B cell (primary cell): ENCODE data around the gene ACSF2. TPM values are rescaled to one million over a fixed set of nuclear protein-coding genes. Genes with fewer than 3 reads are reported as not detected.

Source experiments
- ATAC-seq: fragments of 200-7000 bp; cut with Tn5 transposase; one replicate; pipeline ENCODE4 v1.10.0; 2021; ENCODE audit warnings: low read depth, mild to moderate bottlenecking, moderate number of reproducible peaks, moderate library complexity
- CTCF ChIA-PET: fragments of 350-600 bp; sonication (Branson Sonifier 250); formaldehyde crosslinking; loops from one replicate; lab custom pipeline; 2021; ENCODE audit warnings: antibody characterized with exemption, inconsistent platforms; lab: Charles Lee
- POLR2A ChIA-PET: fragments of 350-600 bp; sonication (Branson Sonifier 250); formaldehyde crosslinking; loops from one replicate; lab custom pipeline; 2021; ENCODE audit warnings: antibody characterized with exemption; lab: Charles Lee
- DNase-seq: peaks from one replicate; pipeline ENCODE4 v3.0.0; 2013
- H2AFZ ChIP-seq: 2 replicates; pipeline ENCODE4 v1.6.1; 2012; ENCODE audit warnings: mild to moderate bottlenecking, low read depth, low read length; ENCODE audit not compliant: insufficient read depth, poor library complexity, severe bottlenecking
- H3K27ac ChIP-seq, 2 donors: 1 replicate in 1 of 2; 2 replicates in 1 of 2; pipeline ENCODE4 v1.5.1; 2012 to 2013; ENCODE audit warnings: low read length in 2 of 2, mild to moderate bottlenecking in 2 of 2, moderate library complexity in 1 of 2
- H3K27me3 ChIP-seq, 4 experiments: fragments of 200-600 bp in 1 of 4; sonication (generic) in 1 of 4; replicated peaks in 1 of 4; 1 replicate in 2 of 4; 2 replicates in 2 of 4; pipeline versions ENCODE4 v1.6.1 to v1.7.0; 2013 to 2016; ENCODE audit warnings: low read length in 3 of 4, mild to moderate bottlenecking in 2 of 4, mixed read lengths in 1 of 4, moderate library complexity in 1 of 4; ENCODE audit not compliant: insufficient read depth in 4 of 4, control insufficient read depth in 3 of 4; ENCODE audit errors: control extremely low read depth in 1 of 4
- H3K36me3 ChIP-seq, 2 experiments: replicated peaks in 1 of 2; 1 replicate in 1 of 2; 2 replicates in 1 of 2; pipeline versions ENCODE4 v1.6.1 to v1.7.1; 2013; ENCODE audit warnings: low read length in 1 of 2; ENCODE audit not compliant: insufficient read depth in 2 of 2, control insufficient read depth in 1 of 2; ENCODE audit errors: control extremely low read depth in 1 of 2, extremely low read depth in 1 of 2
- H3K4me1 ChIP-seq, 2 donors: fragments of 200-600 bp in 1 of 2; sonication (generic) in 1 of 2; 1 replicate in 1 of 2; 2 replicates in 1 of 2; pipeline versions ENCODE4 v1.5.1 to v1.6.1; 2013 to 2017; ENCODE audit warnings: low read length in 2 of 2; ENCODE audit not compliant: control insufficient read depth in 2 of 2, insufficient read depth in 2 of 2
- H3K4me2 ChIP-seq: replicated peaks from 2 replicates; pipeline ENCODE3; 2012; ENCODE audit warnings: mild to moderate bottlenecking, low read depth, low read length; ENCODE audit not compliant: poor library complexity, severe bottlenecking
- H3K4me3 ChIP-seq, 5 experiments: fragments of 200-600 bp in 1 of 5; sonication (generic) in 1 of 5; 1 replicate in 3 of 5; 2 replicates in 2 of 5; pipeline versions ENCODE4 v1.5.1 to v1.7.0; 2011 to 2016; ENCODE audit warnings: low read length in 4 of 5, mild to moderate bottlenecking in 4 of 5, low read depth in 2 of 5, control low read depth in 1 of 5, moderate library complexity in 1 of 5; ENCODE audit not compliant: insufficient read depth in 1 of 5; ENCODE audit errors: control extremely low read depth in 1 of 5, extremely low read depth in 1 of 5
- H3K79me2 ChIP-seq: fragments of 200-600 bp; sonication (generic); one replicate; pipeline ENCODE4 v1.6.0; 2016; ENCODE audit warnings: low read length; ENCODE audit not compliant: control insufficient read depth, insufficient read depth
- H3K9ac ChIP-seq: fragments of 200-600 bp; sonication (generic); 2 replicates; pipeline ENCODE4 v1.6.1; 2017; ENCODE audit warnings: mild to moderate bottlenecking, low read length, moderate library complexity
- H3K9me3 ChIP-seq, 3 donors: one replicate each; pipeline versions ENCODE4 v1.6.1 to v1.7.1; 2013; ENCODE audit warnings: low read length in 2 of 3; ENCODE audit not compliant: control insufficient read depth in 2 of 3, insufficient read depth in 1 of 3; ENCODE audit errors: control extremely low read depth in 1 of 3
- H4K20me1 ChIP-seq: 2 replicates; pipeline ENCODE4 v1.6.0; 2012; ENCODE audit warnings: mild to moderate bottlenecking, low read length; ENCODE audit not compliant: insufficient read depth, control insufficient read depth, poor library complexity, severe bottlenecking
- H3K27ac Mint-ChIP-seq: one replicate; pipeline ENCODE4 v1.8.0; 2021; ENCODE audit warnings: mixed read lengths
- H3K27me3 Mint-ChIP-seq: one replicate; pipeline ENCODE4 v1.8.0; 2021; ENCODE audit warnings: mixed read lengths
- H3K4me1 Mint-ChIP-seq: one replicate; pipeline ENCODE4 v1.8.0; 2021; ENCODE audit warnings: mixed read lengths
- H3K4me3 Mint-ChIP-seq: one replicate; pipeline ENCODE4 v1.8.0; 2021; ENCODE audit warnings: mixed read lengths
- H3K9me3 Mint-ChIP-seq: one replicate; pipeline ENCODE4 v1.8.0; 2022; ENCODE audit warnings: mixed read lengths; ENCODE audit not compliant: insufficient read depth
- EZH2 ChIP-seq: IDR thresholded peaks from 2 replicates; pipeline ENCODE4 v1.6.1; 2012; ENCODE audit warnings: borderline replicate concordance, low read depth, mild to moderate bottlenecking, moderate library complexity, low read length; ENCODE audit not compliant: insufficient read depth, poor library complexity, severe bottlenecking
- WGBS: methylation state at CpG from one replicate; pipeline ENCODE4 v1.1.5; 2013; ENCODE audit warnings: missing lambda C conversion rate; ENCODE audit not compliant: insufficient coverage; 5-methylcytosine and 5-hydroxymethylcytosine counted together
- intact Hi-C: fragments of 100-400 bp; cut with micrococcal nuclease; formaldehyde crosslinking; loops from one replicate; pipeline ENCODE4 v1.10.0; 2022
- polyA plus RNA-seq: library from polyadenylated mRNA; depleted of rRNA; stranded (reverse); fragments of >200 nt; gene quantifications from 2 replicates; pipeline ENCODE4 v1.2.3, GENCODE V29; 2012
- total RNA-seq, 2 donors: library from RNA; stranded (reverse); fragments of 120-200 nt in 1 of 2; gene quantifications; 1 replicate in 1 of 2; 2 replicates in 1 of 2; pipeline versions ENCODE4 v1.2.3 to v1.2.4, GENCODE V29; 2013 to 2022
- TF ChIP-seq, protein P1 (sequence below): fragments of 200-600 bp; IDR thresholded peaks from one replicate; pipeline ENCODE4 v1.8.0; 2022; ENCODE audit warnings: antibody characterized with exemption, mild to moderate bottlenecking

Gene ACSF2
- total and polyA plus RNA-seq, 2 donors (not counting 1 experiment from before 2014, with no cell fraction given): 59.6 to 66.1 TPM

GRCh38 chr17:50424996-50425681 is 879 bp upstream of the ACSF2 start:
- peaks cover 33 to 47% of the 10 kb centered on the region in 2 donors for H3K4me1 ChIP-seq
- H3K36me3 ChIP-seq: peaks cover 0 to 2% of the 10 kb centered on the region in 2 experiments
- CTCF ChIA-PET: interaction anchor here (1.0 to 3.2 kb wide), 3 partner anchors 27 to 64 kb away, joined by 3 to 28 read pairs (median 3); partner anchors contain the start of gene LRRC59
- H3K27me3 ChIP-seq: no peaks in the 10 kb centered on the region
- peak overlapping the region; percentile 96 for H3K4me2 ChIP-seq
- Mint-ChIP-seq H3K27ac (peak overlapping the region; percentile 93), H3K9me3 (no peaks in the 10 kb centered on the region), H3K27me3 (no peaks in the 10 kb centered on the region), H3K4me1 (peaks cover 53% of the 10 kb centered on the region), H3K4me3 (peak overlapping the region; percentile 94)
- H4K20me1 ChIP-seq: no peaks in the 10 kb centered on the region
- no peak for TF ChIP-seq EZH2
- TF ChIP-seq, protein P1, sequence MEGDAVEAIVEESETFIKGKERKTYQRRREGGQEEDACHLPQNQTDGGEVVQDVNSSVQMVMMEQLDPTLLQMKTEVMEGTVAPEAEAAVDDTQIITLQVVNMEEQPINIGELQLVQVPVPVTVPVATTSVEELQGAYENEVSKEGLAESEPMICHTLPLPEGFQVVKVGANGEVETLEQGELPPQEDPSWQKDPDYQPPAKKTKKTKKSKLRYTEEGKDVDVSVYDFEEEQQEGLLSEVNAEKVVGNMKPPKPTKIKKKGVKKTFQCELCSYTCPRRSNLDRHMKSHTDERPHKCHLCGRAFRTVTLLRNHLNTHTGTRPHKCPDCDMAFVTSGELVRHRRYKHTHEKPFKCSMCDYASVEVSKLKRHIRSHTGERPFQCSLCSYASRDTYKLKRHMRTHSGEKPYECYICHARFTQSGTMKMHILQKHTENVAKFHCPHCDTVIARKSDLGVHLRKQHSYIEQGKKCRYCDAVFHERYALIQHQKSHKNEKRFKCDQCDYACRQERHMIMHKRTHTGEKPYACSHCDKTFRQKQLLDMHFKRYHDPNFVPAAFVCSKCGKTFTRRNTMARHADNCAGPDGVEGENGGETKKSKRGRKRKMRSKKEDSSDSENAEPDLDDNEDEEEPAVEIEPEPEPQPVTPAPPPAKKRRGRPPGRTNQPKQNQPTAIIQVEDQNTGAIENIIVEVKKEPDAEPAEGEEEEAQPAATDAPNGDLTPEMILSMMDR: no peak
- H3K79me2 ChIP-seq: peaks cover 33% of the 10 kb centered on the region
- peak overlapping the region; percentile 92 for H2AFZ ChIP-seq
- H3K4me3 ChIP-seq: peak overlapping the region in 4 of 5 experiments; percentile 69 to 82 (median 73)
- H3K9ac ChIP-seq: peak overlapping the region; percentile 77
- DNase-seq: no peak
- WGBS: 94% methylated on average over 7 of the region's 8 CpGs
- POLR2A ChIA-PET: interaction anchor here (2.2 kb wide), 1 partner anchor 27 kb away, joined by 21 read pairs; the partner anchor contains the start of gene LRRC59
- intact Hi-C loops: loop anchor here (10.0 kb wide), 1 partner anchor 50 kb away; the partner anchor contains the start of genes EME1 and MRPL27
- no peaks in the 10 kb centered on the region for H3K9me3 ChIP-seq
- peak overlapping the region; percentile 29 to 46 for H3K27ac ChIP-seq
- ATAC-seq: no peak

GRCh38 chr17:50426472-50426782 is 409 bp downstream of the ACSF2 start:
- H3K4me3 Mint-ChIP-seq: peak overlapping the region; percentile 94
- Histone ChIP-seq H3K9me3 (no peaks in the 10 kb centered on the region), H3K27ac (peak overlapping the region; percentile 41 to 46), H3K4me2 (peak overlapping the region; percentile 96), H3K4me3 (peak overlapping the region; percentile 1 to 82 (median 70)), H3K9ac (peak overlapping the region; percentile 77), H3K79me2 (peaks cover 34% of the 10 kb centered on the region), H4K20me1 (no peaks in the 10 kb centered on the region), H2AFZ (peak overlapping the region; percentile 92), H3K27me3 (no peaks in the 10 kb centered on the region), H3K4me1 (peaks cover 23 to 36% of the 10 kb centered on the region in 2 donors), H3K36me3 (peaks cover 0 to 4% of the 10 kb centered on the region in 2 experiments)
- WGBS: 0% methylated on average over 3 of the region's 7 CpGs
- H3K27ac Mint-ChIP-seq: peak overlapping the region; percentile 83
- H3K4me1 Mint-ChIP-seq: peaks cover 49% of the 10 kb centered on the region
- intact Hi-C loops: loop anchor here (1.0 to 10.0 kb wide), 3 partner anchors 29 to 52 kb away; partner anchors contain the start of genes EME1, LRRC59, MRPL27 and RSAD1
- ATAC-seq (no peak), DNase-seq (no peak)
- TF ChIP-seq, protein P1: no peak
- no peak for TF ChIP-seq EZH2
- POLR2A ChIA-PET: interaction anchor here (0.6 to 2.2 kb wide), 3 partner anchors 23 to 53 kb away, joined by 3 to 21 read pairs (median 3); partner anchors contain the start of gene LRRC59
- no peaks in the 10 kb centered on the region for H3K27me3 Mint-ChIP-seq
- CTCF ChIA-PET: interaction anchor here (0.6 to 3.2 kb wide), 5 partner anchors 11 to 456 kb away, joined by 3 to 28 read pairs (median 4); partner anchors contain the start of gene LRRC59
- no peaks in the 10 kb centered on the region for H3K9me3 Mint-ChIP-seq
